ENCODE data around the gene ENOPH1.

DNA sequence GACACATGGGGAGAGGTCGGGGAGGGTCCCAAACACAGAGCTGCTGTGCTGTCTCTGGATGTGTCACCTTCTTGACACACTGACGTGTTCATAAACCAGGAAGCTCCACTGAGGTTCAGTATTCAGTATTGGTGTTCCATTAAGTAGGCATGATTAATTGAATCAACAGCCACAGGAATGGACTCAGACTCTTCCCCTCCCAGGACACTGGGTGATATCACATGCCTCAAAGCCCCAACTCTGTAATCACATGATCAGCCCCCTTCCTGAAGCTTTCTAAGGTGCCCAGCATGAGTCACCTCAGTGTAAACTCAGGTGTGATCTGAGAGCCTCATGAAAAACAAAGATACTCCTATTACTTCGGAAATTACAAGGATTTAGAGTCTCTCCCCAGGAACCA is 35.5 kb upstream of the ENOPH1 start:
- TF ChIP-seq POLR2AphosphoS5 (IDR thresholded peaks at IDR 0.05; ENCODE audit: insufficient read depth in 1 of 2, low read depth in 1 of 2), result no peak
- no peak for TF ChIP-seq CTCF (IDR thresholded peaks at IDR 0.05)
